WTC11 (cell line): ENCODE results near the gene MYLK. TPM values are rescaled to one million over a fixed set of nuclear protein-coding genes. Genes with fewer than 3 reads are reported as not detected.
A peak's percentile ranks its signal among the peaks of the same experiment; 100 is the strongest.

ENCODE experiments used
- ATAC-seq: fragments of 200-7000 bp; cut with Tn5 transposase; 2 replicates; pipeline ENCODE4 v1.10.0; 2021; ENCODE audit warnings: mild to moderate bottlenecking, moderate library complexity
- CTCF ChIA-PET: fragments of 300-600 bp; sonication (Branson Sonifier 250); formaldehyde crosslinking; loops from one replicate; lab custom pipeline; 2021; ENCODE audit warnings: antibody characterized with exemption; lab: Charles Lee
- POLR2A ChIA-PET: fragments of 350-600 bp; sonication (Branson Sonifier 250); formaldehyde crosslinking; loops from one replicate; lab custom pipeline; 2021; ENCODE audit warnings: antibody characterized with exemption; lab: Charles Lee
- DNase-seq: peaks from one replicate; pipeline ENCODE4 v3.0.0; 2021; ENCODE audit warnings: low spot score
- H3K27ac Mint-ChIP-seq: 2 replicates; pipeline ENCODE4 v1.8.0; 2021; ENCODE audit warnings: mixed read lengths
- H3K27me3 Mint-ChIP-seq: 2 replicates; pipeline ENCODE4 v1.8.0; 2021; ENCODE audit warnings: low read depth, mild to moderate bottlenecking, moderate library complexity, mixed read lengths
- H3K36me3 Mint-ChIP-seq: 2 replicates; pipeline ENCODE4 v1.8.0; 2021; ENCODE audit warnings: mixed read lengths
- H3K4me1 Mint-ChIP-seq: 2 replicates; pipeline ENCODE4 v1.8.0; 2022; ENCODE audit warnings: mixed read lengths
- H3K4me3 Mint-ChIP-seq: 2 replicates; pipeline ENCODE4 v1.8.0; 2021; ENCODE audit warnings: mild to moderate bottlenecking, moderate library complexity, mixed read lengths
- H3K9me3 Mint-ChIP-seq: 2 replicates; pipeline ENCODE4 v1.8.0; 2021; ENCODE audit warnings: mixed read lengths
- ATF1 ChIP-seq: sonication (generic); formaldehyde crosslinking; IDR thresholded peaks from 2 replicates; pipeline ENCODE4 v1.8.1; 2023; ENCODE audit warnings: mild to moderate bottlenecking, moderate library complexity, missing genetic modification reagents
- CREB1 ChIP-seq: sonication (generic); formaldehyde crosslinking; IDR thresholded peaks from 2 replicates; pipeline ENCODE4 v1.8.0; 2023; ENCODE audit warnings: mild to moderate bottlenecking, missing genetic modification reagents
- ESRRA ChIP-seq: sonication (generic); formaldehyde crosslinking; IDR thresholded peaks from 2 replicates; pipeline ENCODE4 v1.8.1; 2022; ENCODE audit warnings: mild to moderate bottlenecking, missing genetic modification reagents, borderline replicate concordance
- FOXP1 ChIP-seq: sonication (generic); formaldehyde crosslinking; IDR thresholded peaks from 2 replicates; pipeline ENCODE4 v1.8.0; 2022; ENCODE audit warnings: missing genetic modification reagents, mild to moderate bottlenecking, moderate library complexity, borderline replicate concordance
- GABPB1 ChIP-seq: sonication (generic); formaldehyde crosslinking; IDR thresholded peaks from 2 replicates; pipeline ENCODE4 v1.8.1; 2023; ENCODE audit warnings: mild to moderate bottlenecking, missing genetic modification reagents
- JAZF1 ChIP-seq: fragments of 250-450 bp; sonication (Bioruptor Pico); IDR thresholded peaks from 2 replicates; pipeline ENCODE4 v1.9.0; 2021; ENCODE audit warnings: moderate library complexity, mild to moderate bottlenecking, inconsistent platforms
- MXD4 ChIP-seq: fragments of 250-450 bp; sonication (Bioruptor Pico); IDR thresholded peaks from 2 replicates; pipeline ENCODE4 v1.8.0; 2021; ENCODE audit warnings: mild to moderate bottlenecking, moderate library complexity, borderline replicate concordance
- NR3C1 ChIP-seq: sonication (generic); formaldehyde crosslinking; conservative IDR thresholded peaks from 2 replicates; pipeline ENCODE4 v1.8.1; 2023; ENCODE audit warnings: low read depth, mild to moderate bottlenecking, missing genetic modification reagents
- RORB ChIP-seq: fragments of 250-450 bp; sonication (Bioruptor Pico); IDR thresholded peaks from 2 replicates; pipeline ENCODE4 v1.9.0; 2021; ENCODE audit warnings: mild to moderate bottlenecking
- SMAD3 ChIP-seq: sonication (generic); formaldehyde crosslinking; IDR thresholded peaks from 2 replicates; pipeline ENCODE4 v1.8.0; 2022; ENCODE audit warnings: missing genetic modification reagents, mild to moderate bottlenecking, borderline replicate concordance
- TCF7 ChIP-seq: sonication (generic); formaldehyde crosslinking; IDR thresholded peaks from 2 replicates; pipeline ENCODE4 v1.8.0; 2022; ENCODE audit warnings: mild to moderate bottlenecking, low read depth, missing genetic modification reagents, moderate library complexity
- ZNF121 ChIP-seq: sonication (generic); formaldehyde crosslinking; IDR thresholded peaks from 2 replicates; pipeline ENCODE4 v1.8.0; 2023; ENCODE audit warnings: missing genetic modification reagents
- ZNF317 ChIP-seq: sonication (generic); formaldehyde crosslinking; IDR thresholded peaks from 2 replicates; pipeline ENCODE4 v1.8.1; 2023; ENCODE audit warnings: low read depth, mild to moderate bottlenecking, moderate library complexity, missing genetic modification reagents, borderline replicate concordance
- ZNF416 ChIP-seq: fragments of 250-450 bp; sonication (Bioruptor Pico); IDR thresholded peaks from 2 replicates; pipeline ENCODE4 v1.9.0; 2021; ENCODE audit warnings: mild to moderate bottlenecking, inconsistent platforms
- ZNF671 ChIP-seq: fragments of 250-450 bp; sonication (Bioruptor Pico); IDR thresholded peaks from 2 replicates; pipeline ENCODE4 v1.8.0; 2021; ENCODE audit warnings: mild to moderate bottlenecking
- total RNA-seq: library from RNA; stranded (reverse); gene quantifications from 3 replicates; pipeline ENCODE4 v1.2.3, GENCODE V29; 2021
- TF ChIP-seq, protein P1 (sequence below): sonication (generic); formaldehyde crosslinking; IDR thresholded peaks from 2 replicates; pipeline ENCODE4 v1.8.1; 2022; ENCODE audit warnings: mild to moderate bottlenecking, moderate library complexity, missing genetic modification reagents
- TF ChIP-seq, protein P2 (sequence below): sonication (generic); formaldehyde crosslinking; IDR thresholded peaks from 2 replicates; pipeline ENCODE4 v1.8.1; 2023; ENCODE audit warnings: mild to moderate bottlenecking, missing genetic modification reagents, borderline replicate concordance
- TF ChIP-seq, protein P3 (sequence below): sonication (generic); formaldehyde crosslinking; IDR thresholded peaks from 2 replicates; pipeline ENCODE4 v1.8.1; 2022; ENCODE audit warnings: mild to moderate bottlenecking, missing genetic modification reagents, moderate library complexity, borderline replicate concordance
- TF ChIP-seq, protein P4 (sequence below): sonication (generic); formaldehyde crosslinking; IDR thresholded peaks from 2 replicates; pipeline ENCODE4 v1.8.0; 2022; ENCODE audit warnings: mild to moderate bottlenecking, missing genetic modification reagents
- TF ChIP-seq, protein P5 (sequence below): sonication (generic); formaldehyde crosslinking; IDR thresholded peaks from 2 replicates; pipeline ENCODE4 v1.8.1; 2023; ENCODE audit warnings: mild to moderate bottlenecking, missing genetic modification reagents, moderate library complexity

MYLK gene
- total RNA-seq, 1 experiment from 2014 or later: 10.4 TPM

DNA sequence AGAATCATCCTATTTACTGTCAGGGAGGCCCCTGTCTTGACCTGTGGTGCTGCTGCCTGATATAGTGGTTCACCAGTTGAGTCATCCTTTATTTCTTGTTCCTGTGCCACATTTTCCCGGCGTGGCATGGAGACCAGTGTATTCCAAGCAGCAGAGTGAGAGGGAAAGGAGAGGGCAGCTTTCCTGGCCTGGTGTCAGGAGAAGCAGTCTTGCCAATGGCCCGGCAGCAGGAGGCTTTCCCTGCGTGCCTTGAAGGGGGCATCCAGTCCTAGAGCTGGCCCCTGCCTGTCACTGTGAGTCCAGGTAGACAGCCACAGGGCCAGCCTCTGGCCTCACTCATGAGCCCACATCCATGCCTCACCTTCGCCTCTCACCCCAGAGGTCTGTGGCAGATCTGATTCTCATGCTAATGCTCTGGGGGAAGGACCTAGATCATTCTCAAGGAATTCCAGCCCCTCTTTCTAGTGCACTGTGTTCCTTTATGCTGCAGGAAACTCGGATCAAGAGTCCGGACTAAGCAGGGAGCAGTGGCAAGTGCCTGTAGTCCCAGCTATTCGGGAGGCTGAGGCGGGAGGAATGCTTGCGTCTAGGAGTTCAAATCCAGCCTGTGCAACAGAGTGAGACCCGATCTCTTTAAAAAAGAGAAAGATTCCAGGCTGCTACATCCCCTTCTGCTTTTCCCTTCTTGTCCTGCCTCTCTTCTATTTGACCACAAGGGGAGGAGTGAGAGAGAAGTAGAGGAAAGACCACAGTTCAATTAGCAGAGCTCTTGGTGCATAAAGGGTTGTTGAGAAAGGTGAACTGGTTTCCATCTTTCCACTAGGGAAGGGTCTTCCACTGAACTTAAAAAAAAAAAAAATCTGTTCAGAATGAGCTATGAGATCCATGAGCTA, 232.4 kb downstream of the MYLK start (continued):
- TF ChIP-seq, protein P1, sequence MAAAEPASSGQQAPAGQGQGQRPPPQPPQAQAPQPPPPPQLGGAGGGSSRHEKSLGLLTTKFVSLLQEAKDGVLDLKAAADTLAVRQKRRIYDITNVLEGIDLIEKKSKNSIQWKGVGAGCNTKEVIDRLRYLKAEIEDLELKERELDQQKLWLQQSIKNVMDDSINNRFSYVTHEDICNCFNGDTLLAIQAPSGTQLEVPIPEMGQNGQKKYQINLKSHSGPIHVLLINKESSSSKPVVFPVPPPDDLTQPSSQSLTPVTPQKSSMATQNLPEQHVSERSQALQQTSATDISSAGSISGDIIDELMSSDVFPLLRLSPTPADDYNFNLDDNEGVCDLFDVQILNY (CRISPR knock-in tag): no peak
- TF ChIP-seq ATF1: no peak

DNA sequence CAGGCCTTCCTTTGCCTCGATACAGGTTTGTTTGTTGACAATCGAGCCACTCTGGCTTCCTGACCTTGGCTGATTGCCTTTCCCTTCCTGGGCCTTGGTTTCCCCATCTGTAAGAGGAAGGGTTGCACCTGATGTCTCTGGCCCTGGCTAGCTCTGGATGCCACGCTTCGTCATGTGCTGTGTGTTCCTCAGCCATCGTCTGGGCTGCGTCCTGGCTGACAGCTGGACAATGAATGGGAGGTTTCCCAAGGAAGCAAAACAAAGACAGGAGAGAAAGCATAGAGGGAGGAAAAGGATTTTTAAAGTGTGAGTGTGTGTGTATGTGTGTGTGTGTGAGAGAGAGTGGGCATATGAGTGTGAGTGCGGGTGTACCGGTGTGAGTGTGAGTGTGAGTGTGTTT, 234.0 kb downstream of the MYLK start:
- Mint-ChIP-seq H3K9me3 (no peaks in the 10 kb centered on the region), H3K4me1 (peaks cover 19% of the 10 kb centered on the region), H3K36me3 (no peaks in the 10 kb centered on the region), H3K27ac (peak overlapping the region; percentile 10), H3K27me3 (no peaks in the 10 kb centered on the region), H3K4me3 (no peak overlapping the region)
- no peak for ATAC-seq
- DNase-seq: no peak
- TF ChIP-seq ZNF671 (CRISPR knock-in tag) (no peak), NR3C1 (CRISPR knock-in tag) (no peak), FOXP1 (CRISPR knock-in tag) (no peak), SMAD3 (CRISPR knock-in tag) (no peak), ZNF416 (CRISPR knock-in tag) (no peak), TCF7 (CRISPR knock-in tag) (no peak), GABPB1 (CRISPR knock-in tag) (no peak), CREB1 (CRISPR knock-in tag) (no peak), MXD4 (CRISPR knock-in tag) (no peak), ESRRA (CRISPR knock-in tag) (no peak), ZNF121 (CRISPR knock-in tag) (no peak), RORB (CRISPR knock-in tag) (no peak), ZNF317 (CRISPR knock-in tag) (no peak), JAZF1 (CRISPR knock-in tag) (no peak)
- TF ChIP-seq, protein P2, sequence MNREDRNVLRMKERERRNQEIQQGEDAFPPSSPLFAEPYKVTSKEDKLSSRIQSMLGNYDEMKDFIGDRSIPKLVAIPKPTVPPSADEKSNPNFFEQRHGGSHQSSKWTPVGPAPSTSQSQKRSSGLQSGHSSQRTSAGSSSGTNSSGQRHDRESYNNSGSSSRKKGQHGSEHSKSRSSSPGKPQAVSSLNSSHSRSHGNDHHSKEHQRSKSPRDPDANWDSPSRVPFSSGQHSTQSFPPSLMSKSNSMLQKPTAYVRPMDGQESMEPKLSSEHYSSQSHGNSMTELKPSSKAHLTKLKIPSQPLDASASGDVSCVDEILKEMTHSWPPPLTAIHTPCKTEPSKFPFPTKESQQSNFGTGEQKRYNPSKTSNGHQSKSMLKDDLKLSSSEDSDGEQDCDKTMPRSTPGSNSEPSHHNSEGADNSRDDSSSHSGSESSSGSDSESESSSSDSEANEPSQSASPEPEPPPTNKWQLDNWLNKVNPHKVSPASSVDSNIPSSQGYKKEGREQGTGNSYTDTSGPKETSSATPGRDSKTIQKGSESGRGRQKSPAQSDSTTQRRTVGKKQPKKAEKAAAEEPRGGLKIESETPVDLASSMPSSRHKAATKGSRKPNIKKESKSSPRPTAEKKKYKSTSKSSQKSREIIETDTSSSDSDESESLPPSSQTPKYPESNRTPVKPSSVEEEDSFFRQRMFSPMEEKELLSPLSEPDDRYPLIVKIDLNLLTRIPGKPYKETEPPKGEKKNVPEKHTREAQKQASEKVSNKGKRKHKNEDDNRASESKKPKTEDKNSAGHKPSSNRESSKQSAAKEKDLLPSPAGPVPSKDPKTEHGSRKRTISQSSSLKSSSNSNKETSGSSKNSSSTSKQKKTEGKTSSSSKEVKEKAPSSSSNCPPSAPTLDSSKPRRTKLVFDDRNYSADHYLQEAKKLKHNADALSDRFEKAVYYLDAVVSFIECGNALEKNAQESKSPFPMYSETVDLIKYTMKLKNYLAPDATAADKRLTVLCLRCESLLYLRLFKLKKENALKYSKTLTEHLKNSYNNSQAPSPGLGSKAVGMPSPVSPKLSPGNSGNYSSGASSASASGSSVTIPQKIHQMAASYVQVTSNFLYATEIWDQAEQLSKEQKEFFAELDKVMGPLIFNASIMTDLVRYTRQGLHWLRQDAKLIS (CRISPR knock-in tag): no peak
- TF ChIP-seq, protein P3, sequence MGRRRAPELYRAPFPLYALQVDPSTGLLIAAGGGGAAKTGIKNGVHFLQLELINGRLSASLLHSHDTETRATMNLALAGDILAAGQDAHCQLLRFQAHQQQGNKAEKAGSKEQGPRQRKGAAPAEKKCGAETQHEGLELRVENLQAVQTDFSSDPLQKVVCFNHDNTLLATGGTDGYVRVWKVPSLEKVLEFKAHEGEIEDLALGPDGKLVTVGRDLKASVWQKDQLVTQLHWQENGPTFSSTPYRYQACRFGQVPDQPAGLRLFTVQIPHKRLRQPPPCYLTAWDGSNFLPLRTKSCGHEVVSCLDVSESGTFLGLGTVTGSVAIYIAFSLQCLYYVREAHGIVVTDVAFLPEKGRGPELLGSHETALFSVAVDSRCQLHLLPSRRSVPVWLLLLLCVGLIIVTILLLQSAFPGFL (CRISPR knock-in tag): no peak
- TF ChIP-seq, protein P4, sequence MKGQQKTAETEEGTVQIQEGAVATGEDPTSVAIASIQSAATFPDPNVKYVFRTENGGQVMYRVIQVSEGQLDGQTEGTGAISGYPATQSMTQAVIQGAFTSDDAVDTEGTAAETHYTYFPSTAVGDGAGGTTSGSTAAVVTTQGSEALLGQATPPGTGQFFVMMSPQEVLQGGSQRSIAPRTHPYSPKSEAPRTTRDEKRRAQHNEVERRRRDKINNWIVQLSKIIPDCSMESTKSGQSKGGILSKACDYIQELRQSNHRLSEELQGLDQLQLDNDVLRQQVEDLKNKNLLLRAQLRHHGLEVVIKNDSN (CRISPR knock-in tag): no peak
- TF ChIP-seq, protein P5, sequence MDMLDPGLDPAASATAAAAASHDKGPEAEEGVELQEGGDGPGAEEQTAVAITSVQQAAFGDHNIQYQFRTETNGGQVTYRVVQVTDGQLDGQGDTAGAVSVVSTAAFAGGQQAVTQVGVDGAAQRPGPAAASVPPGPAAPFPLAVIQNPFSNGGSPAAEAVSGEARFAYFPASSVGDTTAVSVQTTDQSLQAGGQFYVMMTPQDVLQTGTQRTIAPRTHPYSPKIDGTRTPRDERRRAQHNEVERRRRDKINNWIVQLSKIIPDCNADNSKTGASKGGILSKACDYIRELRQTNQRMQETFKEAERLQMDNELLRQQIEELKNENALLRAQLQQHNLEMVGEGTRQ (CRISPR knock-in tag): no peak
- TF ChIP-seq, protein P1 (CRISPR knock-in tag): no peak
- ChIA-PET POLR2A (no interaction called here), CTCF (interaction anchor here (1.1 to 7.6 kb wide), 4 partner anchors 9 to 73 kb away, joined by 3 to 141 read pairs (median 86); no protein-coding TSS in a partner anchor)
